Mesenteric fat pad (tissue), 1 donor: Measurements from ENCODE around the gene NEU4. TPM values are rescaled to one million over a fixed set of nuclear protein-coding genes. Genes with fewer than 3 reads are reported as not detected.
A peak's percentile ranks its signal among the peaks of the same experiment; 100 is the strongest.
"Not testable (repeated sequence)": the region's sequence is repeated elsewhere in the genome, so short reads cannot be mapped to it uniquely, and the experiment has no call there.

Experiments used
- DNase-seq: peaks from one replicate; pipeline ENCODE4 v3.0.0-alpha.2; 2020; ENCODE audit warnings: low spot score
- total RNA-seq: library from RNA; stranded (reverse); fragmentation: NEBNext Ultra II Directional; extraction: Animal tissue kit (Norgen Biotek cat#: 25700); gene quantifications from one replicate; pipeline ENCODE4 v1.2.1, GENCODE V29; 2021
- donor health status: DM: yes; HTN: yes; CAD: no.

Gene NEU4
- total RNA-seq, 1 donor from 2014 or later = 1.1 TPM

GRCh38 chr2:241798631-241799521 is 10.1 kb upstream of the NEU4 start:
- DNase-seq = no peak

DNA sequence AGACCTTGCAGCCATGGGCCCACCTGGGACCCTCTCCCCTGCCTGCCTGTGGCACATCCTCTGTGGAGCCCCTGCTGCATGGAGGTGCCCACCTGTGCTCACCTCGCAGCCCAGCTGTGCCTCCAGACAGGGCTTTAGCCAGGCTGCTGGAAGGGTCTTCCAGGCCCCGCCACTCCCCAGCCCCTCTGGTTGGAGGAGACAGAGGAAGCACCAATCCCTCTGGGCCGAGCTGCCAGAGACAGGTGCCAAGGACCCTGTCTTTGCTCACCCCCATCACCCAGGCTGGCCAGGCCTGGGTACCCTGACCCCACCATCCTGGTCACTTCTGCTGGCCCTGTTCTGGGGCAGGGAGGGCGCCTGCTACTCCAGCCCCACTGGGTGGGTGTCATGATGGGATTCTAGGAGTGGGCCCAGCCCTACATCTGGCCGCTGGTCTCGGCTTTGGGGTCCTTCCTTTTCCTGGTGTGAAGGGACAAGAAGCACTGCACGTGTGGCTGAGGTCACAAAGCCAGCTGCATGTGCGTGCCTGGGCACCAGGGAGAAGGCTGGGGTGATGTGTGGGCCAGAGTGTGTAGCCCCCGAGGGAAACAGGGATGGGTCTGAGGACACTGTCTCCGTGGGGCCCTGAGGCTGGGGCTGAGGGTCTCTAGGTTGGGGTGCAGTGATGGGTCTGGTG is 9.3 kb upstream of the NEU4 start:
- peak; percentile 87 for DNase-seq

GRCh38 chr2:241800198-241800903 is 8.6 kb upstream of the NEU4 start:
- not testable (repeated sequence) for DNase-seq

GRCh38 chr2:241801611-241802420 is 7.2 kb upstream of the NEU4 start:
- DNase-seq = peak; percentile 90

GRCh38 chr2:241802421-241803318 is 6.3 kb upstream of the NEU4 start:
- DNase-seq = no peak

GRCh38 chr2:241803387-241804325 is 5.3 kb upstream of the NEU4 start:
- DNase-seq = peak; percentile 90

DNA sequence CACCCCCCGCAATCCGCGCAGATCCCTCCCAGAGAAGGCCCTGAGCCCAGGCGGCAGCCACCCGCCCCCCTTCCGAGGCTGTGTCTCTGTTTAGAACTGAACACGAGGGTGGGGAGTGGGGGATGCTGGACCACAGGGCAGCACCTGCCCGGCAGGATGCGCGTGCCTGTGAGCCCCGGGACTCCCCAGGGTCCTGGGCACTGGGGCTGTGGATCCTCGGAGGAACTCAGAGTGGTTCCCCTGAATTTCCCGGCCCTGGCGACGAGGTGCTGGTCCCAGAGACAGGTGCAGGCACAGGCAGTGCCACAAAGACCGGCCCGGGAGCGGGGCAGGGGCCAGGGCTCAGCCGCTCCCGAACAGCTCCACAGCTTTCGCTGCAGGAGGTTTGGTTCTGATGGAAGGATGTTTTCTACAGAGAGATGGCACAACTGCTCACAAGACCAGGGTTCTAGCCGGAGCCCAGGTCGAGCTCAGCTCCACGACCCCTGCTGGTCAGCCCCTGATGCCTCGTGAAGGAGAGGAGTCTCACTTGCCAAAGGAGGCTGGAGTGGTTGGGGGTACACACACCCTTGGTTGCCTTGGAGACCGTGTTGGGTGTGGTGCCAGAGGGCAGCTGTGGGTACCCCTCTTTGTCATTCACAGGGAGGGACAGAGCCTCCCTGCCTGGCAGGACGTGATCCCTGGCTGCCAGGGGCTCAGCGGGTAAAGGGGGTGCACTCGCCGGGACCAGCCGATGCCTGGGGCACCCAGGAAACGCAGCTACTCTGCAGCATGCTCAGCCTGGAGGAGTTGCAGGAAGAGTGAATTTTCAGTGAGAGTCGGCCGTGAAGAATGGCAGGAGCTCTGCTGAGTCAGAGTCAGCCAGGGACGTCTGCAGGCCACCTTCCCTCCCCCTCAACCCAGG is 4.4 kb upstream of the NEU4 start:
- peak; percentile 88 for DNase-seq

GRCh38 chr2:241806217-241806616 is 2.8 kb upstream of the NEU4 start:
- DNase-seq = not testable (repeated sequence)

GRCh38 chr2:241808051-241808720 is 807 bp upstream of the NEU4 start:
- no peak for DNase-seq

DNA sequence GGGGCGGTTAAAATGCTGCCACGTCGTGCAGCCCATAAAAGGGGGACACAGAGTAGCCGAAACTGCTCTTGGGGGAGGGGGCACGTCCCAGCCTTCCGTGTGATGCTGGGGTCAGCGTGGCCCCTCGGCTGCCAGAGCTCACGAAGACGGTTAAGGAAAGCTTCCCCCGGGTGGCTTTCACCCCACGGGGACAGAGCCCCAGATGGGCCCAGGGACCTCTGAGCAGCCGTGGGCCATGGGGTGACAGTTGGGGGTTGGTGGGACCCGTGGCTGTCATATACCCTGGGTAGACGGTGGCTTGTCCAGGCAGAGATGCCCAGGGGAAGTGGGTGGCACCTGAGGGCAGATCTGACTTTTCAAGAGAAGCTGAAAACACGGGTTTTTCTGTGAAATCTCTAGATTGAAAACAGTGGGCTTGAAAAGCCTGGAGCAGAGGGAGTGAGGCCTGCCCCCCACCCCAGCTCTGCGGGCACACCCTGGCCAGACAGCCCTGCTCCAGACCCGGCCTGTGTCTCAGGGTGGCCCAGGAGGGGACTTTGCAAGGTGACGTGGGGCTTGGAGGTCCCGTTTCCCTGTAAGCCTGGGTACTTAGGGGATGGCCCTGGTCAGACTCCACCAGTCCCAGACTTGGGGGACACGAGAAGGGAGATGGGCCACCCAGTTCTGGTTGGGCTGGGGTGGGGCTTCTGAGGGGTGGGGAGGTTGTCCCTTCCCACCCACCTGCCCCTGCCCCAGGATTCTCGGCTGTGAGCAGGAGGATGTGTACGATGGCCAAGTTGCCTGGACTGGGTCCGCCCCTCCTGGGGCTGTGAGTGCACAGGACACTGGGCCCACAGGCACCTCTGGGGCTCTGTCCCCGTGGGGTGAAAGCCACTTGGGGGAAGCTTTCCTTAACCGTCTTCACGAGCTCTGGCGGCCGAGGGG is 652 bp downstream of the NEU4 start:
- DNase-seq = no peak

DNA sequence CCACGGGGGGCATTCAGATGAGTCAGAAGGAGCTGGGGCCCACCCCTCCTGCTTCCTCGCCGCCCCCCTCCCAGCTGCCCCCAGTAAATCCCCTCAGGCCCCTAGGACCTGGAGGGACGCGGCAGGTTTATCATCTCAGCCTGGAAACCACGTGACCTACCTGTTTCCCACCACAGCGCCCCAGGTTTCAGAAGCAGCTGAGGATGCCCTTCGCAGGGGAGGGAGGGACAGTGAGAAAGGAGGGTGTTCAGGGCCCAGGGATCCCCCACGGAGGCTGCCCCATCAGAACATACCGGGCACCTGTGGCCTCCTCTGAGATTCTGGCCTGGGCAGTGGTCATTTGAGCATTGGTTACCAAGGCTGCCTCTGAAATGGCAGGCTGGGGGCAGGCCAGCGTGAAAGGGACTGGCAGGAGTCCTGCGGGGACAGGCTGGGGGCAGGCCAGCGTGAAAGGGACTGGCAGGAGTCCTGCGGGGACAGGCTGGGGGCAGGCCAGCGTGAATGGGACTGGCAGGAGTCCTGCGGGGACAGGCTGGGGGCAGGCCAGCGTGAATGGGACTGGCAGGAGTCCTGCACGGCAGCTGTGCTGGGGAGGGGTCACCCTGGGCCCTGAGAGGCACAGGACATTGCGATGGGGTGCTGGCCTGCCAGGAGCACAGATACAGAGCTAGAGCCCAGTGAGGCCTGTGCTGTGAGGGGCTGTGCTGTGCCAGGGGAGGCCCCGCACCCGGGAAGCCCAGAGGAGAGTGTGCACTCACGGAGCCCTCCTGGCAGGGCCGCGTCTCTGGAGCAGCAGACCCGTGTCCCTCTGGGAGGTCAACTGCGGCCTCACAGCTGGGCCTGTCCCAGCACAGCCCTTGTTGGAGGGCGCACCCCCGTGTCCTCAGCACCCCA is 1.6 kb downstream of the NEU4 start:
- DNase-seq = peak; percentile 88

- DNase-seq = no peak
Measured at GRCh38 chr2:241811201-241811951, 2.4 kb downstream of the NEU4 start.

DNA sequence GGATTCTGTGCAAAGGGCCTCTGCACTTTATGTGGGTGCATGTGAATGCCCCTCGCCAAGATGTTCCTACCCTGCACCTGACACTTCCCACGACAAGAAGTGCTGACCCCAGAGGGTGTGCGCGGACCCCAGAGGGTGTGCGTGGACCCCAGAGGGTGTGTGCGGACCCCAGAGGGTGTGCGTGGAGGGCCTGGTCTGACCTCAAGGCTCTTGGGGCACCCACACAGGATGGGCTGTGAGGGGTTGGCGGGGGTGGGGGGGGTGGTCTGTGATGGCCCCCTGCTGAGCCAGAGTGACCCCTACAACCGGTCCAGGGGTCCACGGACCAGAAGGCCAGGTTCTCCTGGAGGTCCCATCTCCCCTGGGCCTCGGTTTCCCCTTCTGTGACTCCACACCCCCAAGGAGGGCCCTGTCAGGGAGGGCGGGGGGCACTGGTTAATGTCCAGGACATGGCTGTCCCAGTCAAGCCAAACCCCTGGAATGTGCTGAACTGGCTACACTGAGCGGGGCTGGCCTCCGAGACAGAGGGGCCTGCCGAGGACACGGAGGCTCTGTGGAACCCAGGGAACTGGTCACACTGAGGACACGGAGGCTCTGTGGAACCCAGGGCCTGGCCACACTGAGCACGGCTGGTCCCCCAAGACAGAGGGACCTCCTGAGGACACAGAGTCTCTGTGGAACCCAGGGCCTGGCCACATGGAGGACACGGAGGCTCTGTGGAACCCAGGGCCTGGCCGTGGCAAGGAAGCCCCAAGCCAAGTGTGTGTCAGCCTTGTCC is 3.1 kb downstream of the NEU4 start:
- DNase-seq = peak; percentile 88
